Left colon (tissue), 2 donors: ENCODE data around the gene PTGER1. TPM values are rescaled to one million over a fixed set of nuclear protein-coding genes. Genes with fewer than 3 reads are reported as not detected.

Experiments
- ATAC-seq: fragments of 200-7000 bp; cut with Tn5 transposase; one replicate; pipeline ENCODE4 v1.9.1; 2020; ENCODE audit warnings: mild to moderate bottlenecking, moderate library complexity
- DNase-seq, 2 donors: peaks; one replicate each; pipeline ENCODE4 v3.0.0-alpha.2; 2020
- intact Hi-C, 2 donors: fragments of 100-400 bp; cut with DNase I in 1 of 2; cut with micrococcal nuclease in 1 of 2; formaldehyde crosslinking; loops; one replicate each; pipeline versions ENCODE4 v1.11.2 to v1.14.0; 2022; cut with DNase I, micrococcal nuclease
- long read RNA-seq: library from polyadenylated mRNA; unstranded; transcript quantifications from one replicate; pipeline ENCODE4 v2.0.0, GENCODE V29; 2021
- total RNA-seq, 2 donors: library from RNA; stranded (reverse); fragmentation: NEBNext Ultra II Directional; extraction: Animal tissue kit (Norgen Biotek cat#: 25700); gene quantifications; one replicate each; pipeline ENCODE4 v1.2.1, GENCODE V29; 2021
- donor health status: DM: no; HTN: no; CAD: no.
- donor health status: DM: yes; HTN: yes; CAD: no.

Gene PTGER1
- under 1 TPM; 0.52 to 0.84 TPM for total RNA-seq
- long read RNA-seq: 0 reads

- ATAC-seq: peak; percentile 56
- intact Hi-C loops: no loop called here
- peak in 1 of 2 donors; percentile 42 for DNase-seq
Measured at GRCh38 chr19:14475251-14476073, at the start of gene PTGER1. TSS of gene PTGER1 (minus strand) at chr19:14475354. CDS start at chr19:14474320, 1,034 bp downstream.

GRCh38 chr19:14520543-14520942 lies 45.4 kb upstream of the PTGER1 start:
- DNase-seq (no peak), ATAC-seq (no peak)
- intact Hi-C loops: no loop called here

GRCh38 chr19:14519860-14520407 lies 44.8 kb upstream of the PTGER1 start:
- intact Hi-C loops: no loop called here
- DNase-seq (peak in 1 of 2 donors; percentile 54), ATAC-seq (no peak)

GRCh38 chr19:14519245-14519859 lies 44.2 kb upstream of the PTGER1 start:
- DNase-seq (no peak), ATAC-seq (no peak)
- intact Hi-C loops: no loop called here

GRCh38 chr19:14517840-14518505 lies 42.8 kb upstream of the PTGER1 start, which contains the start of gene DNAJB1:
TSS of gene DNAJB1 (minus strand) at chr19:14518397. CDS start at chr19:14518349, 48 bp downstream.
- peak; percentile 75 for ATAC-seq
- intact Hi-C loops: no loop called here

GRCh38 chr19:14517446-14517839 lies 42.3 kb upstream of the PTGER1 start:
- no peak for DNase-seq
- intact Hi-C loops: no loop called here
- ATAC-seq: no peak

More at GRCh38 chr19:14517840-14518505, 42.8 kb upstream of the PTGER1 start, which contains the start of gene DNAJB1:
- DNase-seq: peak; percentile 87 to 88

- intact Hi-C loops: no loop called here
- peak in 1 of 2 donors; percentile 38 for DNase-seq
- no peak for ATAC-seq
Measured at GRCh38 chr19:14516746-14517438, 41.7 kb upstream of the PTGER1 start.

GRCh38 chr19:14516048-14516534 lies 40.9 kb upstream of the PTGER1 start:
- peak; percentile 49 to 67 for DNase-seq
- intact Hi-C loops: no loop called here
- ATAC-seq: peak; percentile 9

GRCh38 chr19:14515501-14516047 lies 40.4 kb upstream of the PTGER1 start:
- ATAC-seq: no peak
- DNase-seq: no peak
- intact Hi-C loops: no loop called here

- intact Hi-C loops: no loop called here
- DNase-seq (no peak), ATAC-seq (no peak)
Measured at GRCh38 chr19:14514215-14514863, 39.2 kb upstream of the PTGER1 start.

- no peak for ATAC-seq
- no peak for DNase-seq
- intact Hi-C loops: no loop called here
Measured at GRCh38 chr19:14512406-14512961, 37.3 kb upstream of the PTGER1 start.

GRCh38 chr19:14511229-14511593 lies 36.1 kb upstream of the PTGER1 start:
- ATAC-seq (no peak), DNase-seq (no peak)
- intact Hi-C loops: no loop called here

- DNase-seq (peak in 1 of 2 donors; percentile 54), ATAC-seq (peak; percentile 37)
- intact Hi-C loops: no loop called here
Measured at GRCh38 chr19:14510311-14511228, 35.4 kb upstream of the PTGER1 start.

GRCh38 chr19:14507704-14508542 lies 32.8 kb upstream of the PTGER1 start:
- no peak for ATAC-seq
- DNase-seq: no peak
- intact Hi-C loops: no loop called here

GRCh38 chr19:14505488-14506239 lies 30.5 kb upstream of the PTGER1 start:
- intact Hi-C loops: no loop called here
- DNase-seq (peak; percentile 66 to 80), ATAC-seq (peak; percentile 83)
